Measurements from ENCODE around the gene ACER3. TPM values are rescaled to one million over a fixed set of nuclear protein-coding genes. Genes with fewer than 3 reads are reported as not detected.
"Not testable (repeated sequence)": the region's sequence is repeated elsewhere in the genome, so short reads cannot be mapped to it uniquely, and the experiment has no call there.

ACER3 gene
- total and polyA plus RNA-seq, 5 experiments from 2014 or later = 3.1 to 7.8 (median 6.3) TPM

GRCh38 chr11:76857781-76858410, 2.8 kb upstream of the ACER3 start:
- Mint-ChIP-seq H3K9me3 (no peaks in the 10 kb centered on the region), H3K4me3 (peak overlapping the region in 1 of 10 donors; percentile 17), H3K4me1 (peaks cover 5 to 29% (median 23%) of the 10 kb centered on the region in 4 donors), H3K36me3 (no peaks in the 10 kb centered on the region), H3K27me3 (no peaks in the 10 kb centered on the region), H3K27ac (no peak overlapping the region)
- ATAC-seq (no peak), DNase-seq (no peak)
- POLR2A ChIA-PET = interaction anchor here (1.0 kb wide), 1 partner anchor 16 kb away, joined by 7 read pairs; no protein-coding TSS in a partner anchor

- peak overlapping the region; percentile 73 to 91 (median 77) for H3K4me3 Mint-ChIP-seq
- H3K9me3 Mint-ChIP-seq = no peaks in the 10 kb centered on the region
- H3K27ac Mint-ChIP-seq = peak overlapping the region in 8 of 10 donors; percentile 50 to 92 (median 82)
- POLR2A ChIA-PET = interaction anchor here (0.6 kb wide), 1 partner anchor 1247 kb away, joined by 3 read pairs; no protein-coding TSS in a partner anchor
- peaks cover 9 to 40% (median 34%) of the 10 kb centered on the region in 4 donors for H3K4me1 Mint-ChIP-seq
- H3K36me3 Mint-ChIP-seq = no peaks in the 10 kb centered on the region
- H3K27me3 Mint-ChIP-seq = no peaks in the 10 kb centered on the region
- DNase-seq (no peak), ATAC-seq (no peak)
Measured at GRCh38 chr11:76859708-76860227, 950 bp upstream of the ACER3 start.

- no peaks in the 10 kb centered on the region for H3K27me3 Mint-ChIP-seq
- H3K9me3 Mint-ChIP-seq = no peaks in the 10 kb centered on the region
- peak overlapping the region in 9 of 10 donors; percentile 63 to 93 (median 80) for H3K27ac Mint-ChIP-seq
- ATAC-seq (no peak), DNase-seq (peak in 2 of 10 donors; percentile 5)
- POLR2A ChIA-PET = no interaction called here
- H3K4me3 Mint-ChIP-seq = peak overlapping the region; percentile 84 to 93 (median 88)
- H3K4me1 Mint-ChIP-seq = peaks cover 12 to 36% (median 33%) of the 10 kb centered on the region in 4 donors
- H3K36me3 Mint-ChIP-seq = peaks cover 0 to 8% (median 7%) of the 10 kb centered on the region in 3 donors
Measured at GRCh38 chr11:76861490-76861953, 804 bp downstream of the ACER3 start.

GRCh38 chr11:76862794-76863193, 2.1 kb downstream of the ACER3 start:
- H3K27me3 Mint-ChIP-seq, POLR2A ChIA-PET, H3K36me3 Mint-ChIP-seq, H3K9me3 Mint-ChIP-seq, DNase-seq, ATAC-seq: not testable (repeated sequence)
- peak overlapping the region in 2 of 10 donors; percentile 10 to 19 for H3K4me3 Mint-ChIP-seq
- H3K4me1 Mint-ChIP-seq = peaks cover 12 to 37% (median 33%) of the 10 kb centered on the region in 4 donors
- H3K27ac Mint-ChIP-seq = peak overlapping the region in 8 of 10 donors; percentile 2 to 48 (median 30)

GRCh38 chr11:76863196-76863777, 2.6 kb downstream of the ACER3 start:
- DNase-seq = no peak
- H3K4me1 Mint-ChIP-seq = peaks cover 14 to 42% (median 36%) of the 10 kb centered on the region in 4 donors
- POLR2A ChIA-PET = no interaction called here
- no peak for ATAC-seq
- peak overlapping the region in 8 of 10 donors; percentile 2 to 48 (median 38) for H3K27ac Mint-ChIP-seq
- H3K27me3 Mint-ChIP-seq = no peaks in the 10 kb centered on the region
- no peaks in the 10 kb centered on the region for H3K9me3 Mint-ChIP-seq
- peaks cover 0 to 9% (median 8%) of the 10 kb centered on the region in 3 donors for H3K36me3 Mint-ChIP-seq
- peak overlapping the region in 2 of 10 donors; percentile 19 to 42 for H3K4me3 Mint-ChIP-seq

GRCh38 chr11:76872959-76873827, 12.5 kb downstream of the ACER3 start:
- no peaks in the 10 kb centered on the region for H3K9me3 Mint-ChIP-seq
- peaks cover 0 to 11% (median 6%) of the 10 kb centered on the region in 4 donors for H3K4me1 Mint-ChIP-seq
- POLR2A ChIA-PET = no interaction called here
- H3K27ac Mint-ChIP-seq = no peak overlapping the region
- ATAC-seq (no peak), DNase-seq (no peak)
- H3K36me3 Mint-ChIP-seq = peaks cover 0 to 22% (median 9%) of the 10 kb centered on the region in 3 donors
- H3K4me3 Mint-ChIP-seq = no peak overlapping the region
- no peaks in the 10 kb centered on the region for H3K27me3 Mint-ChIP-seq

GRCh38 chr11:76878014-76878413, 17.3 kb downstream of the ACER3 start:
- Mint-ChIP-seq H3K36me3 (peaks cover 0 to 20% (median 16%) of the 10 kb centered on the region in 3 donors), H3K4me1 (peaks cover 0 to 7% (median under 1%) of the 10 kb centered on the region in 4 donors), H3K27me3 (no peaks in the 10 kb centered on the region), H3K27ac (no peak overlapping the region), H3K9me3 (no peaks in the 10 kb centered on the region), H3K4me3 (no peak overlapping the region)
- POLR2A ChIA-PET = no interaction called here
- DNase-seq (no peak), ATAC-seq (no peak)

GRCh38 chr11:76880314-76880713, 19.6 kb downstream of the ACER3 start:
- H3K4me3 Mint-ChIP-seq = no peak overlapping the region
- ATAC-seq (no peak), DNase-seq (no peak)
- no peak overlapping the region for H3K27ac Mint-ChIP-seq
- H3K27me3 Mint-ChIP-seq = no peaks in the 10 kb centered on the region
- POLR2A ChIA-PET = no interaction called here
- H3K36me3 Mint-ChIP-seq = peaks cover 0 to 22% (median 21%) of the 10 kb centered on the region in 3 donors
- peaks cover 0 to 12% (median 4%) of the 10 kb centered on the region in 4 donors for H3K4me1 Mint-ChIP-seq
- no peaks in the 10 kb centered on the region for H3K9me3 Mint-ChIP-seq

GRCh38 chr11:76880956-76881355, 20.2 kb downstream of the ACER3 start:
- H3K4me3 Mint-ChIP-seq = no peak overlapping the region
- no peak for ATAC-seq
- no peaks in the 10 kb centered on the region for H3K9me3 Mint-ChIP-seq
- POLR2A ChIA-PET = no interaction called here
- no peak overlapping the region for H3K27ac Mint-ChIP-seq
- H3K4me1 Mint-ChIP-seq = peaks cover under 1 to 16% (median 9%) of the 10 kb centered on the region in 4 donors
- H3K36me3 Mint-ChIP-seq = peaks cover 0 to 21% (median 21%) of the 10 kb centered on the region in 3 donors
- no peaks in the 10 kb centered on the region for H3K27me3 Mint-ChIP-seq
- DNase-seq = no peak

GRCh38 chr11:76885390-76886097, 24.8 kb downstream of the ACER3 start:
- POLR2A ChIA-PET = no interaction called here
- Mint-ChIP-seq H3K36me3 (peaks cover 0 to 13% (median 11%) of the 10 kb centered on the region in 3 donors), H3K9me3 (no peaks in the 10 kb centered on the region), H3K4me1 (peaks cover 5 to 14% (median 9%) of the 10 kb centered on the region in 4 donors), H3K27ac (no peak overlapping the region), H3K4me3 (no peak overlapping the region), H3K27me3 (no peaks in the 10 kb centered on the region)
- DNase-seq (no peak), ATAC-seq (no peak)

- H3K9me3 Mint-ChIP-seq = no peaks in the 10 kb centered on the region
- no peaks in the 10 kb centered on the region for H3K27me3 Mint-ChIP-seq
- H3K36me3 Mint-ChIP-seq = peaks cover 0 to 6% (median under 1%) of the 10 kb centered on the region in 3 donors
- DNase-seq (no peak), ATAC-seq (no peak)
- POLR2A ChIA-PET = no interaction called here
- peak overlapping the region in 1 of 10 donors; percentile 60 for H3K27ac Mint-ChIP-seq
- no peak overlapping the region for H3K4me3 Mint-ChIP-seq
- H3K4me1 Mint-ChIP-seq = peaks cover 5 to 14% (median 10%) of the 10 kb centered on the region in 4 donors
Measured at GRCh38 chr11:76888989-76889388, 28.3 kb downstream of the ACER3 start.
